ENCODE results near the gene WWC2.

The WWC2 gene

DNA sequence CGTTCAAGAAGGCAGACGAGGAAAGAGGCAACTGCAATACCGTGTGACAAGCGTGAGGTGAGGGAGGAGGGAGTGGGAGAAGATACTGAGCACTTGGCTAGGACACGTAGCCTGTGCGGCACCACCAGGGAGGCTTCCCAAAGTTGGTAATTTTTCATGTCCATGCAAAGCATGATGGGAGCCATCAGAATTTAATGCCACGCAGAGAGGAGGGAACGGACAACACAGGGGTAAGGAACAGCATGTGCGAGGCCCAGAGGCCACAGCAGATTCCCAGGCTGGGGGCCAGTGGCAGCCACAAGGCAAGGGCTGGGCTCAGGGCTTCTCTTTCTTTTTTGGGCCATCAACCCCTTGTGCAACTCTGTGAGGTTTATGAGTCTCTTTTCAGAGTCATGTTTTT lies 234.1 kb downstream of the WWC2 start:
- TF ChIP-seq, protein P1, sequence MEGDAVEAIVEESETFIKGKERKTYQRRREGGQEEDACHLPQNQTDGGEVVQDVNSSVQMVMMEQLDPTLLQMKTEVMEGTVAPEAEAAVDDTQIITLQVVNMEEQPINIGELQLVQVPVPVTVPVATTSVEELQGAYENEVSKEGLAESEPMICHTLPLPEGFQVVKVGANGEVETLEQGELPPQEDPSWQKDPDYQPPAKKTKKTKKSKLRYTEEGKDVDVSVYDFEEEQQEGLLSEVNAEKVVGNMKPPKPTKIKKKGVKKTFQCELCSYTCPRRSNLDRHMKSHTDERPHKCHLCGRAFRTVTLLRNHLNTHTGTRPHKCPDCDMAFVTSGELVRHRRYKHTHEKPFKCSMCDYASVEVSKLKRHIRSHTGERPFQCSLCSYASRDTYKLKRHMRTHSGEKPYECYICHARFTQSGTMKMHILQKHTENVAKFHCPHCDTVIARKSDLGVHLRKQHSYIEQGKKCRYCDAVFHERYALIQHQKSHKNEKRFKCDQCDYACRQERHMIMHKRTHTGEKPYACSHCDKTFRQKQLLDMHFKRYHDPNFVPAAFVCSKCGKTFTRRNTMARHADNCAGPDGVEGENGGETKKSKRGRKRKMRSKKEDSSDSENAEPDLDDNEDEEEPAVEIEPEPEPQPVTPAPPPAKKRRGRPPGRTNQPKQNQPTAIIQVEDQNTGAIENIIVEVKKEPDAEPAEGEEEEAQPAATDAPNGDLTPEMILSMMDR (IDR thresholded peaks at IDR 0.05; ENCODE audit: low read depth, low read length, missing control alignments), result no peak
- DNase-seq (ENCODE audit: extremely low read depth, low read depth), result no peak
- H3K4me3 ChIP-seq (replicated peaks; ENCODE audit: low read depth, low read length), result no peak overlapping the region

- H3K4me3 ChIP-seq (replicated peaks; ENCODE audit: low read depth, low read length), result no peak overlapping the region
- DNase-seq (ENCODE audit: extremely low read depth, low read depth), result no peak
- TF ChIP-seq, protein P1 (IDR thresholded peaks at IDR 0.05; ENCODE audit: low read depth, low read length, missing control alignments), result no peak
Measured at GRCh38 chr4:183333983-183334382, 234.9 kb downstream of the WWC2 start.

GRCh38 chr4:183335369-183335940 lies 236.4 kb downstream of the WWC2 start:
- peak; percentile 86 for DNase-seq (ENCODE audit: extremely low read depth, low read depth)

GRCh38 chr4:183337349-183337748 lies 238.3 kb downstream of the WWC2 start:
- H3K4me3 ChIP-seq (replicated peaks; ENCODE audit: low read depth, low read length), result no peak overlapping the region
- DNase-seq (ENCODE audit: extremely low read depth, low read depth), result no peak
- TF ChIP-seq, protein P1 (IDR thresholded peaks at IDR 0.05; ENCODE audit: low read depth, low read length, missing control alignments), result no peak

More at GRCh38 chr4:183335369-183335940, 236.4 kb downstream of the WWC2 start:
- no peak overlapping the region for H3K4me3 ChIP-seq (replicated peaks; ENCODE audit: low read depth, low read length)
- TF ChIP-seq, protein P1 (IDR thresholded peaks at IDR 0.05; ENCODE audit: low read depth, low read length, missing control alignments), result no peak

- DNase-seq (ENCODE audit: extremely low read depth, low read depth), result no peak
- TF ChIP-seq, protein P1 (IDR thresholded peaks at IDR 0.05; ENCODE audit: low read depth, low read length, missing control alignments), result no peak
- H3K4me3 ChIP-seq (replicated peaks; ENCODE audit: low read depth, low read length), result no peak overlapping the region
Measured at GRCh38 chr4:183337833-183338232, 238.8 kb downstream of the WWC2 start.

- TF ChIP-seq, protein P1 (IDR thresholded peaks at IDR 0.05; ENCODE audit: low read depth, low read length, missing control alignments), result no peak
- no peak overlapping the region for H3K4me3 ChIP-seq (replicated peaks; ENCODE audit: low read depth, low read length)
- DNase-seq (ENCODE audit: extremely low read depth, low read depth), result no peak
Measured at GRCh38 chr4:183342541-183343533, 243.8 kb downstream of the WWC2 start.

All from HFF-Myc (cell line).